Smooth muscle cell (in vitro differentiated cells): ENCODE measurements around the gene RAB22A. TPM values are rescaled to one million over a fixed set of nuclear protein-coding genes. Genes with fewer than 3 reads are reported as not detected.
A peak's percentile ranks its signal among the peaks of the same experiment; 100 is the strongest.

ENCODE experiments used
- DNase-seq: peaks from one replicate; lab custom pipeline; 2025; ENCODE audit not compliant: unreplicated experiment; lab: John Stamatoyannopoulos, UW
- H2AFZ ChIP-seq: fragments of 200-600 bp; sonication (generic); 2 replicates; pipeline ENCODE4 v1.6.0; 2016; ENCODE audit warnings: antibody characterized with exemption, low read depth, mild to moderate bottlenecking
- H3F3A ChIP-seq: fragments of 200-600 bp; sonication (generic); 2 replicates; pipeline ENCODE4 v1.6.0; 2017; ENCODE audit warnings: antibody characterized with exemption, low read depth
- H3K27ac ChIP-seq: fragments of 200-600 bp; sonication (generic); 2 replicates; pipeline ENCODE4 v1.5.1; 2016; ENCODE audit warnings: low read depth, mild to moderate bottlenecking
- H3K27me3 ChIP-seq: fragments of 200-600 bp; sonication (generic); 2 replicates; pipeline ENCODE4 v1.6.1; 2016; ENCODE audit warnings: low read depth, mild to moderate bottlenecking
- H3K36me3 ChIP-seq: fragments of 200-600 bp; sonication (generic); 2 replicates; pipeline ENCODE4 v1.5.1; 2016; ENCODE audit warnings: low read depth
- H3K4me1 ChIP-seq: fragments of 200-600 bp; sonication (generic); 2 replicates; pipeline ENCODE4 v1.5.1; 2016; ENCODE audit warnings: low read depth
- H3K4me2 ChIP-seq: fragments of 200-600 bp; sonication (generic); 2 replicates; pipeline ENCODE4 v1.6.0; 2016; ENCODE audit warnings: mild to moderate bottlenecking
- H3K4me3 ChIP-seq: fragments of 200-600 bp; sonication (generic); 2 replicates; pipeline ENCODE4 v1.5.1; 2016; ENCODE audit warnings: mild to moderate bottlenecking
- H3K79me2 ChIP-seq: fragments of 200-600 bp; sonication (generic); 2 replicates; pipeline ENCODE4 v1.6.0; 2016; ENCODE audit warnings: low read depth, mild to moderate bottlenecking
- H3K9ac ChIP-seq: fragments of 200-600 bp; sonication (generic); 2 replicates; pipeline ENCODE4 v1.6.0; 2016; ENCODE audit warnings: low read depth
- H3K9me3 ChIP-seq: fragments of 200-600 bp; sonication (generic); replicated peaks from 2 replicates; pipeline ENCODE4 v1.5.1; 2016; ENCODE audit warnings: low read depth
- H4K20me1 ChIP-seq: fragments of 200-600 bp; sonication (generic); 2 replicates; pipeline ENCODE4 v1.6.0; 2016; ENCODE audit warnings: low read depth
- WGBS: methylation state at CpG from one replicate; pipeline ENCODE4 v1.1.7; 2016; ENCODE audit warnings: low lambda C conversion rate; 5-methylcytosine and 5-hydroxymethylcytosine counted together
- polyA plus RNA-seq: library from polyadenylated mRNA; unstranded; fragments of >200 nt; fragmentation: Nextera tagmentation; extraction: Ambion mirVana; gene quantifications from 2 replicates; pipeline ENCODE4 v1.2.1, GENCODE V29; 2016
- total RNA-seq: library from RNA; depleted of rRNA; stranded (reverse); fragments of >200 nt; gene quantifications from 2 replicates; pipeline ENCODE4 v1.2.3, GENCODE V29; 2014
- TF ChIP-seq, protein P1 (sequence below): fragments of 200-600 bp; sonication (generic); IDR thresholded peaks from 2 replicates; pipeline ENCODE4 v1.5.1; 2017; ENCODE audit warnings: borderline replicate concordance, mild to moderate bottlenecking, antibody characterized with exemption; ENCODE audit not compliant: insufficient read depth, poor library complexity, severe bottlenecking

RAB22A gene
- total and polyA plus RNA-seq, 2 experiments from 2014 or later = 14.0 to 23.7 TPM

DNA sequence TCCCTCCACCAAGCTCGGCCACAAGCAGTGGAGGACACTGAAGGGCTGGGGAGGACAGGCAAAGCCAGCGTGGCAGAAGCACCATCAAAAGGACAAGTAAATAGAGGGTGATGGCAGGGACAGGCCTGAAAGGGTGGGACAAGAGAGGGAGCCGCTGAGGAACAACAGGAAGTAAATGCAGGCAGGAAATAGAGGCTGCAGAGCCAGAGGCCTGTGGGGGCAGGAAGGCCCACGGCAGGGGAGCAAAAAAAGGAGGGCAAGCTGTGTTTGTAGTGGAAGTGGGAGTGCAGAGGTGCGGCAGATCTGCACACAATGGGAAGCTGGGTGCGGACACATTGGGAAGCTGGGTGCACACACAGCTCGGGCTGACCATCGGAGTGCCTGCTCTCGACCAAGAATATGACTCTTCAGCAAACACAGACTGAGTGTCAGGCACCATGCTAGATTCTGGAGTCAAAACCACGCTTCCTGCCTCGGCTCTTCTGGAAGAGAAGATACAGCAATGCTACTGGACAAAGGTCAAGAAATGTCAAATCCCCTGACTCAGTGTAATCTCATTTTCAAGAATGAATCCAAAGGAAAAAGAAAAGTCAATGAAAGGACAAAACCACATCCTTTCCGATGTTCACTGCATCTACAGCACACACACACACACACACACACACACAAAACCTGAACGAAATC lies 40.4 kb upstream of the RAB22A start:
- Histone ChIP-seq H2AFZ (no peak overlapping the region), H4K20me1 (no peaks in the 10 kb centered on the region), H3K27me3 (no peaks in the 10 kb centered on the region), H3F3A (no peaks in the 10 kb centered on the region), H3K9ac (no peak overlapping the region), H3K27ac (no peak overlapping the region), H3K4me1 (no peaks in the 10 kb centered on the region), H3K4me3 (no peak overlapping the region), H3K79me2 (no peaks in the 10 kb centered on the region), H3K4me2 (no peak overlapping the region), H3K9me3 (no peaks in the 10 kb centered on the region), H3K36me3 (peaks cover 4% of the 10 kb centered on the region)
- TF ChIP-seq, protein P1, sequence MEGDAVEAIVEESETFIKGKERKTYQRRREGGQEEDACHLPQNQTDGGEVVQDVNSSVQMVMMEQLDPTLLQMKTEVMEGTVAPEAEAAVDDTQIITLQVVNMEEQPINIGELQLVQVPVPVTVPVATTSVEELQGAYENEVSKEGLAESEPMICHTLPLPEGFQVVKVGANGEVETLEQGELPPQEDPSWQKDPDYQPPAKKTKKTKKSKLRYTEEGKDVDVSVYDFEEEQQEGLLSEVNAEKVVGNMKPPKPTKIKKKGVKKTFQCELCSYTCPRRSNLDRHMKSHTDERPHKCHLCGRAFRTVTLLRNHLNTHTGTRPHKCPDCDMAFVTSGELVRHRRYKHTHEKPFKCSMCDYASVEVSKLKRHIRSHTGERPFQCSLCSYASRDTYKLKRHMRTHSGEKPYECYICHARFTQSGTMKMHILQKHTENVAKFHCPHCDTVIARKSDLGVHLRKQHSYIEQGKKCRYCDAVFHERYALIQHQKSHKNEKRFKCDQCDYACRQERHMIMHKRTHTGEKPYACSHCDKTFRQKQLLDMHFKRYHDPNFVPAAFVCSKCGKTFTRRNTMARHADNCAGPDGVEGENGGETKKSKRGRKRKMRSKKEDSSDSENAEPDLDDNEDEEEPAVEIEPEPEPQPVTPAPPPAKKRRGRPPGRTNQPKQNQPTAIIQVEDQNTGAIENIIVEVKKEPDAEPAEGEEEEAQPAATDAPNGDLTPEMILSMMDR = no peak
- 91% methylated on average over 13 of the region's 13 CpGs for WGBS
- no peak for DNase-seq

DNA sequence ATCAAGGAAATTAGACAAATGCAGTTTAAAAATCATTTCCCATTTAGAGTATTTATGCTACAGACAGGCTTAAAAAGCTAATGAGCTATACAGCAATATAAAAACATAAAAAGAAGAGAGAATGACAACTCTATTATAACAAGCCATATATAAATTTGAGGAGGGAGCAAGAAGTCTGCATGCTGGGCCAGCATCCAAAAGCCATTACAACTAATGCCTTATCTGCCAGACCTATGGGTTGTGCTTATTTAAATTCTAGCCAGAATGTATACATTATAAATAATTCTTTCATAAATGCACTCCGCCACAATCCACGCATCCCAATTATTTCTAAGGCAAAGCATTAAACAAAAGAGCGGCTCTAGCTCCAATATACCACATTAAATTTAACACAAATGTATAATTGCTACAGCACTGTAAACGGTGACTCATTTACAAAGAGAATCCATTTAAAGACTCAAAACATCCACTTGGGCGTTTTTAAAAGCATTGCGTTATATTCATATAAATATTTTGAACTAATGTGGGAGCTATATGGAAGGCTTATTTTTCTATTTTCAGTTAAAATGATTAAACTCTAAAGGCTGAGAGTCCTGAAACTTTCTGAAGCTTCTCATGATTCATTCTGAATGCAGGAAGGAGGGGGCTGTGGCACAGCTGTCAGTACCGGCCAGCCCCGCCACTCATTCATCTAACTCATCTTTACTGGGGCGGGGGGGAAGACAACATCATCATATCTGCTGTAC lies 37.7 kb upstream of the RAB22A start:
- Histone ChIP-seq H3K4me1 (no peaks in the 10 kb centered on the region), H3F3A (no peaks in the 10 kb centered on the region), H3K9ac (no peak overlapping the region), H3K9me3 (no peaks in the 10 kb centered on the region), H3K79me2 (peaks cover 11% of the 10 kb centered on the region), H3K27me3 (no peaks in the 10 kb centered on the region), H3K4me2 (peak overlapping the region; percentile 11), H2AFZ (no peak overlapping the region), H4K20me1 (peaks cover under 1% of the 10 kb centered on the region), H3K27ac (peak overlapping the region; percentile 1), H3K4me3 (no peak overlapping the region), H3K36me3 (peaks cover 4% of the 10 kb centered on the region)
- WGBS = 71% methylated on average over 9 of the region's 9 CpGs
- TF ChIP-seq, protein P1 = no peak
- DNase-seq = no peak

DNA sequence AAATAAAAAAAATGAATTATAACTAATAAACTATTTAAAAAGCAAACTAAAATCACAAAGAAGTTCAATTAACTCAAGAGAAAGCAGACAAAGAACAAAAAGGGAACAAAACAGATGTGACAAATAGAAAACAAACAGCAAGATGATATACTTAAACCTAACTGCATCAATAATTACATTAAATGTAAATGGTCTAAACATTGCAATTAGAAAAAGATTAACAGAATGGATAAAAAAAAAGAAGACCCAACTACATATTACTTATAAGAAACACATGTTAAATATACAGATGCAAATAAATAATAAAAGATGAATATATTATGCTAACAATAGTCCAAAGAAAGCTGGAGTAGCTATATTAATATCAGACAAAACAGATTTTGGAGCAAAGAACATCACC lies 35.1 kb upstream of the RAB22A start:
- Histone ChIP-seq H3K27ac (no peak overlapping the region), H3K4me1 (no peaks in the 10 kb centered on the region), H3K9me3 (no peaks in the 10 kb centered on the region), H4K20me1 (peaks cover 21% of the 10 kb centered on the region), H2AFZ (no peak overlapping the region), H3K4me2 (no peak overlapping the region), H3K9ac (no peak overlapping the region), H3F3A (no peaks in the 10 kb centered on the region), H3K4me3 (no peak overlapping the region), H3K27me3 (no peaks in the 10 kb centered on the region), H3K79me2 (peaks cover 19% of the 10 kb centered on the region), H3K36me3 (peaks cover 4% of the 10 kb centered on the region)
- DNase-seq = no peak
- TF ChIP-seq, protein P1 = no peak
